Neural progenitor cell (in vitro differentiated cells): ENCODE measurements around the gene GCSH. TPM values are rescaled to one million over a fixed set of nuclear protein-coding genes. Genes with fewer than 3 reads are reported as not detected.

ENCODE experiments used
- DNase-seq: peaks from one replicate; pipeline ENCODE4 v3.0.0-alpha.2; 2016; ENCODE audit warnings: low spot score
- H2AFZ ChIP-seq: fragments of 200-600 bp; sonication (generic); replicated peaks from 2 replicates; pipeline ENCODE4 v1.6.1; 2016; ENCODE audit warnings: antibody characterized with exemption
- H3F3A ChIP-seq: fragments of 200-600 bp; sonication (generic); 2 replicates; pipeline ENCODE4 v1.6.1; 2016; ENCODE audit warnings: antibody characterized with exemption, low read depth
- H3K27ac ChIP-seq: fragments of 200-600 bp; sonication (generic); 2 replicates; pipeline ENCODE4 v1.5.1; 2016; ENCODE audit warnings: mild to moderate bottlenecking
- H3K27me3 ChIP-seq: fragments of 200-600 bp; sonication (generic); 2 replicates; pipeline ENCODE4 v1.6.1; 2016; ENCODE audit warnings: mild to moderate bottlenecking, moderate library complexity
- H3K36me3 ChIP-seq: fragments of 200-600 bp; sonication (generic); 2 replicates; pipeline ENCODE4 v1.5.1; 2016
- H3K4me1 ChIP-seq: fragments of 200-600 bp; sonication (generic); 2 replicates; pipeline ENCODE4 v1.6.1; 2016; ENCODE audit warnings: mixed run types
- H3K4me2 ChIP-seq: fragments of 200-600 bp; sonication (generic); 2 replicates; pipeline ENCODE4 v1.6.1; 2016
- H3K4me3 ChIP-seq: fragments of 200-600 bp; sonication (generic); 2 replicates; pipeline ENCODE4 v1.5.1; 2016
- H3K79me2 ChIP-seq: fragments of 200-600 bp; sonication (generic); 2 replicates; pipeline ENCODE4 v1.6.1; 2016; ENCODE audit warnings: low read depth
- H3K9ac ChIP-seq: fragments of 200-600 bp; sonication (generic); 2 replicates; pipeline ENCODE4 v1.6.1; 2016
- H3K9me3 ChIP-seq: fragments of 200-600 bp; sonication (generic); 2 replicates; pipeline ENCODE4 v1.5.1; 2016; ENCODE audit warnings: low read depth
- H4K20me1 ChIP-seq: fragments of 200-600 bp; sonication (generic); 2 replicates; pipeline ENCODE4 v1.6.1; 2016; ENCODE audit warnings: low read depth
- H3K27ac Mint-ChIP-seq: 3 replicates; pipeline ENCODE4 v1.8.0; 2021; ENCODE audit warnings: mixed read lengths
- H3K27me3 Mint-ChIP-seq: 2 replicates; pipeline ENCODE4 v1.8.0; 2022; ENCODE audit warnings: low read depth, mild to moderate bottlenecking, inconsistent platforms, moderate library complexity, mixed read lengths; ENCODE audit not compliant: insufficient read depth
- H3K36me3 Mint-ChIP-seq: 3 replicates; pipeline ENCODE4 v1.8.0; 2021; ENCODE audit warnings: mixed read lengths
- H3K4me1 Mint-ChIP-seq: 3 replicates; pipeline ENCODE4 v1.8.0; 2021; ENCODE audit warnings: mixed read lengths
- H3K4me3 Mint-ChIP-seq: 3 replicates; pipeline ENCODE4 v1.8.0; 2021; ENCODE audit warnings: mild to moderate bottlenecking, moderate library complexity, mixed read lengths
- H3K9me3 Mint-ChIP-seq: 3 replicates; pipeline ENCODE4 v1.8.0; 2020; ENCODE audit warnings: mixed read lengths
- EZH2 ChIP-seq: fragments of 200-600 bp; sonication (generic); IDR thresholded peaks from 2 replicates; pipeline ENCODE4 v1.6.1; 2017; ENCODE audit warnings: antibody characterized with exemption, mild to moderate bottlenecking, moderate library complexity
- EZH2phosphoT487 ChIP-seq: fragments of 200-600 bp; sonication (generic); IDR thresholded peaks from 2 replicates; pipeline ENCODE4 v1.6.1; 2017; ENCODE audit warnings: antibody characterized with exemption
- total RNA-seq: library from RNA; depleted of rRNA; stranded (reverse); fragments of >200 nt; gene quantifications from 2 replicates; pipeline ENCODE4 v1.2.3, GENCODE V29; 2015; ENCODE audit warnings: low replicate concordance
- TF ChIP-seq, protein P1 (sequence below): fragments of 200-600 bp; sonication (generic); IDR thresholded peaks from 2 replicates; pipeline ENCODE4 v1.5.1; 2017; ENCODE audit warnings: antibody characterized with exemption, mild to moderate bottlenecking

Gene GCSH
- total RNA-seq, 1 donor from 2014 or later = 235 TPM

DNA sequence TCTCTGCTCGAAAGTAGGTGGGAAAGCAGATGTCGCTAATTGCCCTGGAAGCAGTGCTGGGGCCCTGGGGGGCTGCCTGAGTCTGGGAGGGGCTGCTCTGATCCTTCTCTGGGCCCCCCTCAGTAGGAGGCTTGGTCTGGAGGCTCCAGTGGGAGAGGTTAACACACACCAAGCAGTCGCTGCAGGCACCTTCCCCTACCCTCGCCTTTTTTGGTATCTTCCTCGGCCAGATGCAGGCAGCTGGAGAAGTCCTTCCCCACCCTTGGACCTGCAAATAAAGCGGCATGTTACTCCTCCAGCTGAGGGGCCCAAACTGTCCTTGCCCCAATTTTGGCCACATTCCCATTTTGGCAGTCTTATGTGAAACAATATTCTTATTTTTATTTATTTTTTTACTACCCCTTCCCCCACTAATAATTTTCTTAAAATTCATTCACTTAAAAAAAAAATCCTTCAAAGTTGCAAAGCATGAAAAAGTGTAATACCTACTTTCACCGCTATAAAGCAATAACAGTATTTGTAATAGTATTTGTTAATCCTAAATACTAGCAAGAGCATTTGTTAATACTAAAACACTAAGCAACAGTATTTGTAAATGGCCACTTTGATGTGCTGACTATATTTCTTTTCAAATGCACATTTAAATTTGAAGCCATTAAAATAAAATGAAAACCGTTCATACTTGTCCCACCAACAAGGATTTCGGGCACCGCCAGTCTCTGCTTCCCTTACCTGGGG, 34.2 kb downstream of the GCSH start:
- H3K36me3 Mint-ChIP-seq = peaks cover 6% of the 10 kb centered on the region
- H3K27ac ChIP-seq = peak overlapping the region; percentile 17

DNA sequence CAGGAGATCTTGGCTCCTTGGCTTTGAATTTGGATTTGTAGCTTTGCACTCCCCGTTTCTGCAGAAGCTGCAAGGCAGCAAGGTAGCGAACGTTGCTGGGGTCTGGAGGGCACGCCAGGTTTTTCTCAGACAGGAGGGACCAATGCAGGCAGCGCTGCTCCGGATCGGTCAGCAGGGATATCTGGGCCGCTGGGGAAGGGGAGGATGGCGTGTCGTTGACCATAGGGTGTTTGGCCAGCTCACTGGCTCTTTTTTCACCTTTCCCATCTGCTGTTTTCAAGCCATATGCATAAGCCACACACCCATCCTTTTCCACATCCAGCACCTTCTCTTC, 34.9 kb downstream of the GCSH start:
- no peaks in the 10 kb centered on the region for H4K20me1 ChIP-seq
- H3K27me3 ChIP-seq = no peaks in the 10 kb centered on the region
- H2AFZ ChIP-seq = no peak overlapping the region
- DNase-seq = no peak
- TF ChIP-seq, protein P1, sequence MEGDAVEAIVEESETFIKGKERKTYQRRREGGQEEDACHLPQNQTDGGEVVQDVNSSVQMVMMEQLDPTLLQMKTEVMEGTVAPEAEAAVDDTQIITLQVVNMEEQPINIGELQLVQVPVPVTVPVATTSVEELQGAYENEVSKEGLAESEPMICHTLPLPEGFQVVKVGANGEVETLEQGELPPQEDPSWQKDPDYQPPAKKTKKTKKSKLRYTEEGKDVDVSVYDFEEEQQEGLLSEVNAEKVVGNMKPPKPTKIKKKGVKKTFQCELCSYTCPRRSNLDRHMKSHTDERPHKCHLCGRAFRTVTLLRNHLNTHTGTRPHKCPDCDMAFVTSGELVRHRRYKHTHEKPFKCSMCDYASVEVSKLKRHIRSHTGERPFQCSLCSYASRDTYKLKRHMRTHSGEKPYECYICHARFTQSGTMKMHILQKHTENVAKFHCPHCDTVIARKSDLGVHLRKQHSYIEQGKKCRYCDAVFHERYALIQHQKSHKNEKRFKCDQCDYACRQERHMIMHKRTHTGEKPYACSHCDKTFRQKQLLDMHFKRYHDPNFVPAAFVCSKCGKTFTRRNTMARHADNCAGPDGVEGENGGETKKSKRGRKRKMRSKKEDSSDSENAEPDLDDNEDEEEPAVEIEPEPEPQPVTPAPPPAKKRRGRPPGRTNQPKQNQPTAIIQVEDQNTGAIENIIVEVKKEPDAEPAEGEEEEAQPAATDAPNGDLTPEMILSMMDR = no peak
- TF ChIP-seq EZH2phosphoT487 (no peak), EZH2 (no peak)
- Mint-ChIP-seq H3K36me3 (peaks cover 4% of the 10 kb centered on the region), H3K4me3 (no peak overlapping the region), H3K27ac (no peak overlapping the region), H3K9me3 (no peaks in the 10 kb centered on the region), H3K27me3 (no peaks in the 10 kb centered on the region), H3K4me1 (peaks cover 18% of the 10 kb centered on the region)
- no peaks in the 10 kb centered on the region for H3K36me3 ChIP-seq
- H3K9me3 ChIP-seq = no peaks in the 10 kb centered on the region
- peaks cover 14% of the 10 kb centered on the region for H3K4me1 ChIP-seq
- H3K4me2 ChIP-seq = no peak overlapping the region
- no peaks in the 10 kb centered on the region for H3K79me2 ChIP-seq
- peak overlapping the region; percentile 17 for H3K27ac ChIP-seq
- no peak overlapping the region for H3K9ac ChIP-seq
- no peaks in the 10 kb centered on the region for H3F3A ChIP-seq
- no peak overlapping the region for H3K4me3 ChIP-seq

More for the DNA sequence above, 34.2 kb downstream of the GCSH start:
- no peak overlapping the region for H3K27ac Mint-ChIP-seq
- no peaks in the 10 kb centered on the region for H3K9me3 Mint-ChIP-seq
- Histone ChIP-seq H2AFZ (peak overlapping the region; percentile 34), H3K79me2 (no peaks in the 10 kb centered on the region), H3K9ac (no peak overlapping the region), H3K9me3 (no peaks in the 10 kb centered on the region), H3K27me3 (no peaks in the 10 kb centered on the region), H4K20me1 (no peaks in the 10 kb centered on the region), H3K4me3 (no peak overlapping the region), H3F3A (no peaks in the 10 kb centered on the region), H3K4me2 (no peak overlapping the region), H3K4me1 (peaks cover 14% of the 10 kb centered on the region), H3K36me3 (no peaks in the 10 kb centered on the region)
- peaks cover 26% of the 10 kb centered on the region for H3K4me1 Mint-ChIP-seq
- no peak for DNase-seq
- H3K27me3 Mint-ChIP-seq = no peaks in the 10 kb centered on the region
- TF ChIP-seq EZH2phosphoT487 = no peak
- TF ChIP-seq, protein P1 = no peak
- no peak for TF ChIP-seq EZH2
- no peak overlapping the region for H3K4me3 Mint-ChIP-seq

DNA sequence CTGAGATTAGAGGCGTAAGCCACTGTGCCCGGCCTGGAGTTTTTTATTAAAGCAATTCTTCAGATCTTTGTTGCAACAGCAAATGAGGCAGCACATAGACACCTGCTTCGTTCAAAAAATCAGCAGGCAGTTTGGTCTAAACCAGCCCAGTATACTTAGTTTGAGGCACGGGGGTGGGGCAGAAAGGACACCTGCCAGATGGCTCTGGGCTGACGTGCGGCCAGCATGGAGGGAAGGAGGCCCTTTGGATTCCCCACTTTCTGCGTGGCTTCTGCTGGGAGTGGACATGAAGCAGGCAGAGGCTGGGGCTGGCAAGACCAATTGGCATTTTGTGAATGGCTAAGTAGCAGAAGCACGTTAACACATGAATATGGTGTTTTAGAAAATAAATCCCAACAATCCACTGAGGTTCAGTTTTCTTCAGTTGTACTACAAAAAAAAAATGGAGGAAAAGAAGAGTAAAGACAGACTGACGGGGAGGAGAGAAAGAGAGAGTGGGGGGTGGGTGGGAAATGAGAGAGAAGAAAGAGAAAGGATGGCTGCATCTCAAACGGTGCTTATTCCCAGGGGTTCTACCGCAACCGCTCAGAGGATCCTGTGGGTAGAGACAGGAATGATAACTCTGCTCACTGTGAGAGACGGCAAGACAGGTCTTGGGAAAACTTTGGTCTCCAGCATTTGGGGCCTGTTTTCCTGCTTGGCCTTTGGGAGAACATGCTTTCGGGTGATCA, 35.5 kb downstream of the GCSH start:
- peaks cover 14% of the 10 kb centered on the region for H3K4me1 ChIP-seq
- H3F3A ChIP-seq = no peaks in the 10 kb centered on the region
- peak overlapping the region; percentile 17 for H3K27ac ChIP-seq
- H3K27me3 Mint-ChIP-seq = no peaks in the 10 kb centered on the region
- no peak overlapping the region for H3K27ac Mint-ChIP-seq
- DNase-seq = no peak
- H3K9ac ChIP-seq = no peak overlapping the region
- no peaks in the 10 kb centered on the region for H4K20me1 ChIP-seq
- no peaks in the 10 kb centered on the region for H3K27me3 ChIP-seq
- H3K36me3 ChIP-seq = no peaks in the 10 kb centered on the region
- no peaks in the 10 kb centered on the region for H3K79me2 ChIP-seq
- no peak overlapping the region for H3K4me2 ChIP-seq
- TF ChIP-seq, protein P1 = no peak
- no peak for TF ChIP-seq EZH2
- H3K36me3 Mint-ChIP-seq = peaks cover 3% of the 10 kb centered on the region
- no peaks in the 10 kb centered on the region for H3K9me3 ChIP-seq
- H3K4me3 Mint-ChIP-seq = no peak overlapping the region
- no peak overlapping the region for H2AFZ ChIP-seq
- H3K9me3 Mint-ChIP-seq = no peaks in the 10 kb centered on the region
- peaks cover 14% of the 10 kb centered on the region for H3K4me1 Mint-ChIP-seq
- no peak overlapping the region for H3K4me3 ChIP-seq
